Mesothelial cell of epicardium (in vitro differentiated cells): ENCODE data around the gene STAP1. TPM values are rescaled to one million over a fixed set of nuclear protein-coding genes. Genes with fewer than 3 reads are reported as not detected.
A peak's percentile ranks its signal among the peaks of the same experiment; 100 is the strongest.

ENCODE experiments used
- DNase-seq, 2 experiments: peaks; one replicate each; pipeline ENCODE4 v3.0.0; 2021; ENCODE audit warnings: low spot score in 2 of 2; ENCODE audit not compliant: unreplicated experiment in 2 of 2
- H3K27ac Mint-ChIP-seq: 2 replicates; pipeline ENCODE4 v1.8.0; 2021; ENCODE audit warnings: mixed read lengths
- H3K27me3 Mint-ChIP-seq: 2 replicates; pipeline ENCODE4 v1.8.0; 2021; ENCODE audit warnings: low read depth, mixed read lengths
- H3K36me3 Mint-ChIP-seq: 2 replicates; pipeline ENCODE4 v1.8.0; 2021; ENCODE audit warnings: mixed read lengths
- H3K4me1 Mint-ChIP-seq: 2 replicates; pipeline ENCODE4 v1.8.0; 2021; ENCODE audit warnings: mixed read lengths
- H3K4me3 Mint-ChIP-seq: 2 replicates; pipeline ENCODE4 v1.8.0; 2021; ENCODE audit warnings: mild to moderate bottlenecking, moderate library complexity, mixed read lengths
- H3K9me3 Mint-ChIP-seq: 2 replicates; pipeline ENCODE4 v1.8.0; 2021; ENCODE audit warnings: mixed read lengths
- total RNA-seq: library from RNA; stranded (reverse); gene quantifications from 3 replicates; pipeline ENCODE4 v1.2.1, GENCODE V29; 2021
- TF ChIP-seq, protein P1 (sequence below): fragments of 200-600 bp; sonication (generic); IDR thresholded peaks from one replicate; pipeline ENCODE4 v1.5.0; 2021; ENCODE audit warnings: antibody characterized with exemption; ENCODE audit not compliant: unreplicated experiment

Gene STAP1
- total RNA-seq, 1 donor from 2014 or later = not detected

DNA sequence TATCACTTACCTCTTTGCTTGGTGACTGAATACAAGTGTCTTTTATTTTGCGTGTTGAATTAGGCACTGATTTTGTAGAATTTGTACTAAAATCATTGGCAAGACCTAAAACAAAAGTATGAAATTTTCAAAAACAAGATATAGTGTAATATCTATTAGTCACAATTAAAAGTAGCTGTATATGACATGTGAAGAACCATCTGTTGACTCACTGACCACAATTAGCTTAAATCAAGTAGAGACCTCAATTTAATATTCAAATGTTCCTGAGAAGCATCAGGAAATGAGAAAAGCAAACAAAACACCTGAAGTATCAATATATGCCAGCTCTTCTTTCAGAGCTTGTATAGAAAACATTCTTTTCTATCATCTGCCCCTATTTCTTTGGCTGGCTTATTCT, 18.7 kb upstream of the STAP1 start:
- no peak overlapping the region for H3K4me3 Mint-ChIP-seq
- no peaks in the 10 kb centered on the region for H3K9me3 Mint-ChIP-seq
- no peak overlapping the region for H3K27ac Mint-ChIP-seq
- peaks cover 18% of the 10 kb centered on the region for H3K4me1 Mint-ChIP-seq
- TF ChIP-seq, protein P1, sequence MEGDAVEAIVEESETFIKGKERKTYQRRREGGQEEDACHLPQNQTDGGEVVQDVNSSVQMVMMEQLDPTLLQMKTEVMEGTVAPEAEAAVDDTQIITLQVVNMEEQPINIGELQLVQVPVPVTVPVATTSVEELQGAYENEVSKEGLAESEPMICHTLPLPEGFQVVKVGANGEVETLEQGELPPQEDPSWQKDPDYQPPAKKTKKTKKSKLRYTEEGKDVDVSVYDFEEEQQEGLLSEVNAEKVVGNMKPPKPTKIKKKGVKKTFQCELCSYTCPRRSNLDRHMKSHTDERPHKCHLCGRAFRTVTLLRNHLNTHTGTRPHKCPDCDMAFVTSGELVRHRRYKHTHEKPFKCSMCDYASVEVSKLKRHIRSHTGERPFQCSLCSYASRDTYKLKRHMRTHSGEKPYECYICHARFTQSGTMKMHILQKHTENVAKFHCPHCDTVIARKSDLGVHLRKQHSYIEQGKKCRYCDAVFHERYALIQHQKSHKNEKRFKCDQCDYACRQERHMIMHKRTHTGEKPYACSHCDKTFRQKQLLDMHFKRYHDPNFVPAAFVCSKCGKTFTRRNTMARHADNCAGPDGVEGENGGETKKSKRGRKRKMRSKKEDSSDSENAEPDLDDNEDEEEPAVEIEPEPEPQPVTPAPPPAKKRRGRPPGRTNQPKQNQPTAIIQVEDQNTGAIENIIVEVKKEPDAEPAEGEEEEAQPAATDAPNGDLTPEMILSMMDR = no peak
- DNase-seq = no peak
- H3K36me3 Mint-ChIP-seq = peaks cover 34% of the 10 kb centered on the region
- no peaks in the 10 kb centered on the region for H3K27me3 Mint-ChIP-seq

DNA sequence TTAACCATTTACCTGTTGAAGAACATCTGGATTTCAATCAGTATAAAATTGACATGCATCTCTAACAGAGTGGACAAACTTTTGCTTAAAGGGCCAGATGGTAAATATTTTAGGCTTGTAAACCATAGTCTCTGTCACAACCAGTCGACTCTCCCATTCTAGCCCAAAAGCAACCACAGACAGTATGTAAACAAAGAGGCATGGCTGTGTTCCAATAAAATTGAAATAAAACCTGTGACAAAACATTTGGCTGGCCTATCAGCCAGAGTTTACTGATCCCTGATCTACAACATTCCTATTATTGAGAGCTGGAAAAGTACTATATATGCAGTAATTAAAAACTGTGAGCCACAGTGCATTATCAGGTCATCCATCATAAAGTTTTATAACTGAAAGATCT, 16.5 kb upstream of the STAP1 start:
- H3K9me3 Mint-ChIP-seq = no peaks in the 10 kb centered on the region
- no peak overlapping the region for H3K27ac Mint-ChIP-seq
- TF ChIP-seq, protein P1 = no peak
- H3K36me3 Mint-ChIP-seq = peaks cover 25% of the 10 kb centered on the region
- no peak for DNase-seq
- H3K27me3 Mint-ChIP-seq = no peaks in the 10 kb centered on the region
- peaks cover 18% of the 10 kb centered on the region for H3K4me1 Mint-ChIP-seq
- no peak overlapping the region for H3K4me3 Mint-ChIP-seq

DNA sequence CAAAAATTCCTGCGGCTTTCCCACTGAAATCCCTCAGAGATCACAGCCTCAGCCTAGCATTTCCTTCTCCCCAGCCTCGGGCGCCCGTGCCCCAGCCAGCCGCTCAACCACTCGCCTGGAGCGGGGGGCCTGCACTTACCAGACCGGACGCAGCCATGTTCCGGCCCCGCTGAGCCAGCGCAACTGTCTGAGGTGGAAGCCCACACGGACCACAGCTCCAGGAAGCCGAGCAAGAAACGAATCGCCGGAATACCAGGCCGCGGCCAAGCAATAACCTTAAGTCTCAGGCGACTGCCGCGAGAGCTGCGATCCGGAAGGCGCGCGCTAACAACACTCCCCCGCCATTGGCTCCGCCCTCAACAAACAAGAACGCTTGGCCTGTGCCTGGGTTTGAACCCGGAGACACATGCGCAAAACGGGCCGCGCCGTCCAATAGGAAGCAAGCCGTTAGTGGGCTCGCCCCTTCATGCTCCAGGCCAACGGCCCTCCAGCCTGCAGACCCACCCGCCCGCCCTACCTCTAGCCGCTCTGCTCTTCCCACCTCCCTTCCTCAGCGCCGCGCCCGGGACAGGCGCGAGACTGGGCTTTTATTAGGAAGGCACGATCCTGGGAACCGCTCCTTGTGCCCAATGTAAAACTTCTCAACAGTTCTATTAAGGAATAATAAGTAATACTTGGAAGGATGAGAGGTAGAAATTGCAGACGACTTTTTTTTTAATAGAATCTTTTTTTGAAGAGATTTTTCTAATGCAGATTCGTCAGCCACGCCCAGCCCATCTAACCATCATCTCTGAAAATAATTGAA, 13.1 kb upstream of the STAP1 start, which contains the start of gene CENPC:
Gene CENPC, minus strand, starts transcription at position 305 of the 805 bp plus-strand sequence. Its CDS starts 148 bp downstream, at position 157.
- Mint-ChIP-seq H3K9me3 (no peaks in the 10 kb centered on the region), H3K4me3 (peak within 1 kb of the TSS; percentile 98), H3K36me3 (peaks cover 10% of the 10 kb centered on the region), H3K27ac (peak within 1 kb of the TSS; percentile 99), H3K27me3 (no peaks in the 10 kb centered on the region), H3K4me1 (peaks cover 18% of the 10 kb centered on the region)
- DNase-seq = peak; percentile 81 to 90
- TF ChIP-seq, protein P1 = no peak

DNA sequence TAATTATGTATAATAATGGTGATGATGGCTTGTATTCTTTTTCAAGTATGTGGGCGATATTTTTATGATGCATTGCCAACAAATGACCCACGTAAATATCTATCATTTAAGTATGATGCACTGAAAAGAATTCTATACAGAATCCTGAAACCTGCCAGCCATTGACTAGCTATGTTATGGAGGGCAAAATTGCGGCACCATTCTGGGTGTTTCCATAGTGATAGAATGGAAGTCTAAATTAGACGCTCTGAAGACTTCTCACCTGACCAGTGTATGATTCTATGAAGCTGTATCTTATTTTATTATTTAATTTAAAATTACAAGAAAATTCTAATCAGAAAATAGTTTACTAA, 12.5 kb upstream of the STAP1 start:
- Mint-ChIP-seq H3K27me3 (no peaks in the 10 kb centered on the region), H3K27ac (no peak overlapping the region), H3K4me1 (peaks cover 18% of the 10 kb centered on the region), H3K36me3 (peaks cover 9% of the 10 kb centered on the region), H3K9me3 (no peaks in the 10 kb centered on the region), H3K4me3 (peak overlapping the region; percentile 98)
- TF ChIP-seq, protein P1 = no peak
- no peak for DNase-seq

DNA sequence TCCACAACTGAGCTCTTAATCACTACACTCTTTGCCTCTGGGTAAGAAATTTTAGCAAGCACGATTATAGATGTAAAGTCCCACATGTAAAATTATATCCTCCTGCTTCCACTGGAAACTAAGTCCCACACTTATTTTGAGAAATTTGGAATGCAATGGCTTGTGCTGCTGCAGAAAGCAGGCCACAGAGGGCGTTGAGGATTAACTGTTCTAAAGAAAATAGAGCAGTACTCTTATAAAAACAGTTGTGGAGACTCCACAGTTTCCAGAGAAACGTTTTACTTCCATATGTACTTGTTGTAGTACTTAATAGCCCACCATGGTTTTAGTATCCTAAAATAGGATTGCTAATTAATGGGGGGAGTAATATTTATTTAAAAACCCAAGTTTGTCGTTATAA, 11.6 kb upstream of the STAP1 start:
- TF ChIP-seq, protein P1 = no peak
- Mint-ChIP-seq H3K36me3 (peaks cover 3% of the 10 kb centered on the region), H3K27me3 (no peaks in the 10 kb centered on the region), H3K4me3 (peak overlapping the region; percentile 20), H3K9me3 (no peaks in the 10 kb centered on the region), H3K27ac (no peak overlapping the region), H3K4me1 (peaks cover 21% of the 10 kb centered on the region)
- DNase-seq = no peak
